Endothelial cell (in vitro differentiated cells): Measurements from ENCODE around the gene AP5S1. TPM values are rescaled to one million over a fixed set of nuclear protein-coding genes. Genes with fewer than 3 reads are reported as not detected.
"Not testable (repeated sequence)": the region's sequence is repeated elsewhere in the genome, so short reads cannot be mapped to it uniquely, and the experiment has no call there.

Experiments
- DNase-seq: peaks from one replicate; pipeline ENCODE4 v3.0.0; 2021; ENCODE audit warnings: low spot score
- H3K27ac Mint-ChIP-seq: one replicate; pipeline ENCODE4 v1.8.0; 2021; ENCODE audit warnings: mixed read lengths, inconsistent platforms; ENCODE audit not compliant: unreplicated experiment
- H3K27me3 Mint-ChIP-seq: one replicate; pipeline ENCODE4 v1.8.0; 2021; ENCODE audit warnings: mild to moderate bottlenecking, moderate library complexity, mixed read lengths, inconsistent platforms; ENCODE audit not compliant: unreplicated experiment
- H3K36me3 Mint-ChIP-seq: one replicate; pipeline ENCODE4 v1.8.0; 2021; ENCODE audit warnings: mild to moderate bottlenecking, low read depth, mixed read lengths, inconsistent platforms; ENCODE audit not compliant: unreplicated experiment
- H3K4me1 Mint-ChIP-seq: one replicate; pipeline ENCODE4 v1.8.0; 2021; ENCODE audit warnings: mild to moderate bottlenecking, mixed read lengths, inconsistent platforms; ENCODE audit not compliant: unreplicated experiment
- H3K4me3 Mint-ChIP-seq: one replicate; pipeline ENCODE4 v1.8.0; 2021; ENCODE audit warnings: mild to moderate bottlenecking, mixed read lengths, inconsistent platforms; ENCODE audit not compliant: unreplicated experiment
- H3K9me3 Mint-ChIP-seq: one replicate; pipeline ENCODE4 v1.8.0; 2021; ENCODE audit warnings: mixed read lengths, inconsistent platforms; ENCODE audit not compliant: unreplicated experiment
- total RNA-seq: library from RNA; stranded (reverse); fragmentation: NEBNext Ultra II Directional; extraction: Animal tissue kit (Norgen Biotek cat#: 25700); gene quantifications from one replicate; pipeline ENCODE4 v1.2.1, GENCODE V29; 2021; ENCODE audit not compliant: unreplicated experiment
- TF ChIP-seq, protein P1 (sequence below): fragments of 200-600 bp; sonication (generic); IDR thresholded peaks from one replicate; pipeline ENCODE4 v1.5.0; 2021; ENCODE audit warnings: antibody characterized with exemption; ENCODE audit not compliant: unreplicated experiment

The AP5S1 gene
- total RNA-seq, 1 donor from 2014 or later = 9.9 TPM

GRCh38 chr20:3788685-3789155 lies 31.6 kb upstream of the AP5S1 start:
- no peaks in the 10 kb centered on the region for H3K9me3 Mint-ChIP-seq
- H3K4me3 Mint-ChIP-seq = peak overlapping the region; percentile 66
- H3K36me3 Mint-ChIP-seq = peaks cover 6% of the 10 kb centered on the region
- TF ChIP-seq, protein P1, sequence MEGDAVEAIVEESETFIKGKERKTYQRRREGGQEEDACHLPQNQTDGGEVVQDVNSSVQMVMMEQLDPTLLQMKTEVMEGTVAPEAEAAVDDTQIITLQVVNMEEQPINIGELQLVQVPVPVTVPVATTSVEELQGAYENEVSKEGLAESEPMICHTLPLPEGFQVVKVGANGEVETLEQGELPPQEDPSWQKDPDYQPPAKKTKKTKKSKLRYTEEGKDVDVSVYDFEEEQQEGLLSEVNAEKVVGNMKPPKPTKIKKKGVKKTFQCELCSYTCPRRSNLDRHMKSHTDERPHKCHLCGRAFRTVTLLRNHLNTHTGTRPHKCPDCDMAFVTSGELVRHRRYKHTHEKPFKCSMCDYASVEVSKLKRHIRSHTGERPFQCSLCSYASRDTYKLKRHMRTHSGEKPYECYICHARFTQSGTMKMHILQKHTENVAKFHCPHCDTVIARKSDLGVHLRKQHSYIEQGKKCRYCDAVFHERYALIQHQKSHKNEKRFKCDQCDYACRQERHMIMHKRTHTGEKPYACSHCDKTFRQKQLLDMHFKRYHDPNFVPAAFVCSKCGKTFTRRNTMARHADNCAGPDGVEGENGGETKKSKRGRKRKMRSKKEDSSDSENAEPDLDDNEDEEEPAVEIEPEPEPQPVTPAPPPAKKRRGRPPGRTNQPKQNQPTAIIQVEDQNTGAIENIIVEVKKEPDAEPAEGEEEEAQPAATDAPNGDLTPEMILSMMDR = no peak
- H3K27ac Mint-ChIP-seq = no peak overlapping the region
- peaks cover 10% of the 10 kb centered on the region for H3K27me3 Mint-ChIP-seq
- peaks cover 5% of the 10 kb centered on the region for H3K4me1 Mint-ChIP-seq
- no peak for DNase-seq

DNA sequence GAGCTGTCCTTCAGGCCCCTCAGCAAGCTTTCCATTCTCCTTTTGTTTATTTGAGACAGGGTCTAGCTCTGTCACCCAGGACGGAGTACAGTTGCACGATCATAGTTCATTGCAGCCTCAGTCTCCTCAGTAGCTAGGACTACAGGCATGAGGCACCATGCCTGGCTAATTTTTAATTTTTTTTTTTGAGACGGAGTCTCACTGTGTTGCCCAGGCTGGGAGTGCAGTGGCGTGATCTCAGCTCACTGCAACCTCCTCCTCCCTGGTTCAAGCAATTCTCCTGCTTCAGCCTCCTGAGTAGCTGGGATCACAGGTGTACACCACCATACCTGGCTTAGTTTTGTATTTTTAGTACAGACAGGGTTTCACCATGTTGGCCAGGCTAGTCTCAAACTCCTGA lies 31.1 kb upstream of the AP5S1 start:
- not testable (repeated sequence) for H3K4me3 Mint-ChIP-seq, H3K9me3 Mint-ChIP-seq, H3K4me1 Mint-ChIP-seq, DNase-seq, H3K36me3 Mint-ChIP-seq, H3K27ac Mint-ChIP-seq
- H3K27me3 Mint-ChIP-seq = peaks cover 10% of the 10 kb centered on the region

- not testable (repeated sequence) for H3K36me3 Mint-ChIP-seq, DNase-seq, H3K9me3 Mint-ChIP-seq, H3K4me1 Mint-ChIP-seq, H3K4me3 Mint-ChIP-seq, H3K27ac Mint-ChIP-seq
- peaks cover 12% of the 10 kb centered on the region for H3K27me3 Mint-ChIP-seq
Measured at GRCh38 chr20:3794168-3794567, 26.2 kb upstream of the AP5S1 start.

- no peak overlapping the region for H3K27ac Mint-ChIP-seq
- H3K27me3 Mint-ChIP-seq = peaks cover 12% of the 10 kb centered on the region
- DNase-seq = no peak
- peaks cover 13% of the 10 kb centered on the region for H3K4me1 Mint-ChIP-seq
- no peaks in the 10 kb centered on the region for H3K36me3 Mint-ChIP-seq
- peak overlapping the region; percentile 87 for H3K4me3 Mint-ChIP-seq
- H3K9me3 Mint-ChIP-seq = no peaks in the 10 kb centered on the region
- TF ChIP-seq, protein P1 = no peak
Measured at GRCh38 chr20:3794701-3795420, 25.5 kb upstream of the AP5S1 start.

DNA sequence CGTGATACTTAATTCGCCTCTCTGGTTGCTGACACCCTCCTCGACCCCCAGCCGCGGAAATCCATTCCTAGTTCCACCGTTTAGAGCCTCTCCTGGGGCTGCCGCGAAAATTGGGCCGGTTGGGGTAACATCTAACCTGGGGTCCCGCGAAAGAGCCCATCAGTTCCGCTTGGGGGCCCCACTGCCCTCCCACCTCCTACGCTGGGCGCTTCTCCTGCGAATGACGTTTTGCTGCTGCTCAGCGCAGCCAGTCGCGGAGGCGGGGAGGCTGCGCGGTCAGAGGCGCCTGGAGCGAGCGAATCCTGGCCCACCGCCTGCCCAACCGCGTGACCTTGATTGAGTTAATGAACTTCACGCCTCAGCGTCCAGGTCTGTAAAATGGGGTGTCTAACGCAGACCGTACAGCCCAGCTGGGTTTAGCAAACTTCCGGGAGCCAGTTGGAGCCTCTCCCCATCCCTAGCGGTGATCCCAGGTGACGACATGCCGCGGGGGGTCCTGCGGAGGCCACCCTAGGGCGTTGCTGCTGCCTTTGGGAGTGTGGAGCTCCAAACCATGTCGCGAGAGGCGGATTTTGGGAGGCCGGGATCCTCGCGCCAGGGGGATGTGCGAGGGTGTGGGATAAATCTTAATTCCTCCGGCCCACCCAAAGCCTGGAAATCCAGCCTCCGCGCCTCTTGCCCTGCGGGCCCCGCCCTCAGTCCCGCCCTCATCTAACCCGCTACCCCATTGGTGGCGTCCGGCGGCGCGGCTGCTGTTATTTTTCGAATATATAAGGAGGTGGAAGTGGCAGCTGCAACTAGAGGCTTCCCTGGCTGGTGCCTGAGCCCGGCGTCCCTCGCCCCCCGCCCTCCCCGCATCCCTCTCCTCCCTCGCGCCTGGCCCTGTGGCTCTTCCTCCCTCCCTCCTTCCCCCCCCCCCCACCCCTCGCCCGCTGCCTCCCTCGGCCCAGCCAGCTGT lies 24.6 kb upstream of the AP5S1 start, which contains the start of gene CDC25B:
Gene CDC25B (plus strand): TSS at position 800 of the 958 bp plus-strand sequence. CDS start 222 bp downstream, outside the sequence.
- H3K36me3 Mint-ChIP-seq = no peaks in the 10 kb centered on the region
- peak; percentile 81 for DNase-seq
- peaks cover 12% of the 10 kb centered on the region for H3K27me3 Mint-ChIP-seq
- TF ChIP-seq, protein P1 = peak; percentile 40
- peak within 1 kb of the TSS; percentile 87 for H3K4me3 Mint-ChIP-seq
- no peaks in the 10 kb centered on the region for H3K9me3 Mint-ChIP-seq
- peaks cover 13% of the 10 kb centered on the region for H3K4me1 Mint-ChIP-seq
- no peak within 1 kb of the TSS for H3K27ac Mint-ChIP-seq
